HG03439 (cell line): Measurements from ENCODE around the gene ASXL1.
"Not testable (repeated sequence)": the region's sequence is repeated elsewhere in the genome, so short reads cannot be mapped to it uniquely, and the experiment has no call there.

Experiments
- ATAC-seq: cut with Tn5 transposase; IDR thresholded peaks from one replicate; pipeline ENCODE4 v1.9.1; 2021; ENCODE audit warnings: mild to moderate bottlenecking, moderate library complexity; ENCODE audit not compliant: unreplicated experiment

ASXL1 gene

GRCh38 chr20:32400476-32400875 is 42.3 kb downstream of the ASXL1 start:
- ATAC-seq = no peak

- no peak for ATAC-seq
These were observed 45.9 kb downstream of the ASXL1 start for GRCh38 chr20:32404017-32404416.

GRCh38 chr20:32406701-32407100 is 48.6 kb downstream of the ASXL1 start:
- ATAC-seq = no peak

- ATAC-seq = not testable (repeated sequence)
These were observed 49.1 kb downstream of the ASXL1 start for GRCh38 chr20:32407131-32407750.

GRCh38 chr20:32411955-32412706 is 54.0 kb downstream of the ASXL1 start:
- no peak for ATAC-seq

GRCh38 chr20:32415494-32415893 is 57.4 kb downstream of the ASXL1 start:
- ATAC-seq = no peak

GRCh38 chr20:32416206-32416605 is 58.1 kb downstream of the ASXL1 start:
- ATAC-seq = no peak

- no peak for ATAC-seq
These were observed 60.2 kb downstream of the ASXL1 start for GRCh38 chr20:32418376-32418775.

GRCh38 chr20:32421290-32421689 is 63.2 kb downstream of the ASXL1 start:
- no peak for ATAC-seq

- no peak for ATAC-seq
These were observed 69.9 kb downstream of the ASXL1 start for GRCh38 chr20:32427996-32428395.

GRCh38 chr20:32429343-32429742 is 71.2 kb downstream of the ASXL1 start:
- no peak for ATAC-seq

- ATAC-seq = no peak
These were observed 71.7 kb downstream of the ASXL1 start for GRCh38 chr20:32429745-32430360.

GRCh38 chr20:32431457-32431856 is 73.3 kb downstream of the ASXL1 start:
- no peak for ATAC-seq

- no peak for ATAC-seq
These were observed 74.1 kb downstream of the ASXL1 start for GRCh38 chr20:32432277-32432676.

- ATAC-seq = no peak
These were observed 75.3 kb downstream of the ASXL1 start for GRCh38 chr20:32433311-32434021.

- no peak for ATAC-seq
These were observed 76.3 kb downstream of the ASXL1 start for GRCh38 chr20:32434434-32434833.

GRCh38 chr20:32435449-32436107 is 77.4 kb downstream of the ASXL1 start:
- ATAC-seq = no peak

- ATAC-seq = no peak
These were observed 78.2 kb downstream of the ASXL1 start for GRCh38 chr20:32436142-32436861.

- no peak for ATAC-seq
These were observed 78.8 kb downstream of the ASXL1 start for GRCh38 chr20:32436968-32437367.

- no peak for ATAC-seq
These were observed 79.4 kb downstream of the ASXL1 start for GRCh38 chr20:32437391-32438074.
